Type B pancreatic cell (in vitro differentiated cells): ENCODE measurements around the gene CC2D1B. TPM values are rescaled to one million over a fixed set of nuclear protein-coding genes. Genes with fewer than 3 reads are reported as not detected.

ENCODE experiments used
- DNase-seq: peaks from one replicate; pipeline ENCODE4 v3.0.0; 2021; ENCODE audit warnings: mixed read lengths; ENCODE audit not compliant: unreplicated experiment; ENCODE audit errors: extremely low spot score
- H3K27ac Mint-ChIP-seq: 2 replicates; pipeline ENCODE4 v1.8.0; 2021; ENCODE audit warnings: mild to moderate bottlenecking, mixed read lengths
- H3K27me3 Mint-ChIP-seq: 2 replicates; pipeline ENCODE4 v1.8.0; 2021; ENCODE audit warnings: mixed read lengths
- H3K36me3 Mint-ChIP-seq: 2 replicates; pipeline ENCODE4 v1.8.0; 2021; ENCODE audit warnings: mixed read lengths
- H3K4me1 Mint-ChIP-seq: one replicate; pipeline ENCODE4 v1.8.0; 2021; ENCODE audit warnings: mixed read lengths; ENCODE audit not compliant: unreplicated experiment
- H3K4me3 Mint-ChIP-seq: 2 replicates; pipeline ENCODE4 v1.8.0; 2021; ENCODE audit warnings: mild to moderate bottlenecking, mixed read lengths
- H3K9me3 Mint-ChIP-seq: 2 replicates; pipeline ENCODE4 v1.8.0; 2021; ENCODE audit warnings: mixed read lengths
- total RNA-seq: library from RNA; stranded (reverse); gene quantifications from 2 replicates; pipeline ENCODE4 v1.2.1, GENCODE V29; 2021; ENCODE audit warnings: low replicate concordance
- TF ChIP-seq, protein P1 (sequence below): fragments of 200-600 bp; sonication (generic); conservative IDR thresholded peaks from 2 replicates; pipeline ENCODE4 v1.5.0; 2021; ENCODE audit warnings: antibody characterized with exemption, mild to moderate bottlenecking

Gene CC2D1B
- total RNA-seq, 1 donor from 2014 or later = 33.7 TPM

DNA sequence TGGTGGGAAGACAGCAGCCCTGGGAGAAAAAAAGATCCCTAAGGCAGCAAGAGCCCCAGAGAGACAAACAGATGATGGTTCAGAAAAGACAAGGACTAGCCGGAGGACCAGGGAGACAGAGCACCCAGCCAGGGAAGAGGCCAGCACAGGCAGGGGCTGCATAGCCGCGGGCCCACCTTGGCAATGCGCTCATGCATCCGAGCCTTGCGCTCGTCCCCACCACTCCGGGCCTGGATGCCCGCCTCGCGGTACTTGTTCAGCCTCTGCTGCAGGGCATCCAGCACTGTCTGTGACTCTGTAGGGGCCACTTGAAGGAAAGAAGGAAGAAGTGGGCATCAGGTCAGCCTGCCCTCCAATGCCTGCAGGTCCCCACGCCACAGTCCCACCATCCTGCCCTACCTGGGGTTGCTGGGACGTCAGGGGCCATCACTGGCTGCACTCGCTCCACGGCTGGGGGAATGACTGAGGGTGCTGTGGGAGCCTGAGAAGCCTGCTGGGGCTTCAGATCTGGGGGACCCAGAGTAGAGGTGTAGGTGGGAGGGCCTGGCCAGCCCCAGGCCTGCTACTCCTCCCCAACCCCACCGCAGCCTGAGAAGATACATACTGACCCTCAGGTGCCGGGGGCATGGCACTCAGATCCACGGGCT, 7.0 kb downstream of the CC2D1B start:
- Mint-ChIP-seq H3K4me1 (no peaks in the 10 kb centered on the region), H3K36me3 (peaks cover 13% of the 10 kb centered on the region), H3K4me3 (no peak overlapping the region), H3K9me3 (no peaks in the 10 kb centered on the region), H3K27ac (no peak overlapping the region), H3K27me3 (no peaks in the 10 kb centered on the region)
- TF ChIP-seq, protein P1, sequence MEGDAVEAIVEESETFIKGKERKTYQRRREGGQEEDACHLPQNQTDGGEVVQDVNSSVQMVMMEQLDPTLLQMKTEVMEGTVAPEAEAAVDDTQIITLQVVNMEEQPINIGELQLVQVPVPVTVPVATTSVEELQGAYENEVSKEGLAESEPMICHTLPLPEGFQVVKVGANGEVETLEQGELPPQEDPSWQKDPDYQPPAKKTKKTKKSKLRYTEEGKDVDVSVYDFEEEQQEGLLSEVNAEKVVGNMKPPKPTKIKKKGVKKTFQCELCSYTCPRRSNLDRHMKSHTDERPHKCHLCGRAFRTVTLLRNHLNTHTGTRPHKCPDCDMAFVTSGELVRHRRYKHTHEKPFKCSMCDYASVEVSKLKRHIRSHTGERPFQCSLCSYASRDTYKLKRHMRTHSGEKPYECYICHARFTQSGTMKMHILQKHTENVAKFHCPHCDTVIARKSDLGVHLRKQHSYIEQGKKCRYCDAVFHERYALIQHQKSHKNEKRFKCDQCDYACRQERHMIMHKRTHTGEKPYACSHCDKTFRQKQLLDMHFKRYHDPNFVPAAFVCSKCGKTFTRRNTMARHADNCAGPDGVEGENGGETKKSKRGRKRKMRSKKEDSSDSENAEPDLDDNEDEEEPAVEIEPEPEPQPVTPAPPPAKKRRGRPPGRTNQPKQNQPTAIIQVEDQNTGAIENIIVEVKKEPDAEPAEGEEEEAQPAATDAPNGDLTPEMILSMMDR = no peak
- DNase-seq = no peak

DNA sequence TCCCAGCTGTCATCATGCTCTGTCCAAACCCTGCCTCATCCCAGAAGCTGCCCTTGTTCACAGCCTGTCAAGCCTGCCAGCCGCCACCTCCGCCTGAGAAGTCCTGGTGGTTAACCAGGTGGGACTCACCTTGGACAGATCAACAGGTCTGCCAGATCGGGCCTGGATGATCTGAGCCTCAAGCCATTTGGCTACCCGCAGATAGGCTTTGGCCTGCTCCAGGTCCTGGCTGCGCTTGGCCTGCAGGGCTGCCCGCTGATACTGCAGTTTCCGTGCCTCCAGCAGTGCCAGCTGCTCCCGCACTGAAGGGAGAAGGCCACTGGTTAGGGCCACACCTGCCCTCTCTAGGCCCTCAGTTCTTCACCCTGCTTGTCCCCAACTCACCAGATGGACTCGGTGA, 8.6 kb downstream of the CC2D1B start:
- TF ChIP-seq, protein P1 = no peak
- no peak for DNase-seq
- no peaks in the 10 kb centered on the region for H3K9me3 Mint-ChIP-seq
- H3K27ac Mint-ChIP-seq = no peak overlapping the region
- no peak overlapping the region for H3K4me3 Mint-ChIP-seq
- no peaks in the 10 kb centered on the region for H3K4me1 Mint-ChIP-seq
- H3K36me3 Mint-ChIP-seq = peaks cover 20% of the 10 kb centered on the region
- no peaks in the 10 kb centered on the region for H3K27me3 Mint-ChIP-seq

DNA sequence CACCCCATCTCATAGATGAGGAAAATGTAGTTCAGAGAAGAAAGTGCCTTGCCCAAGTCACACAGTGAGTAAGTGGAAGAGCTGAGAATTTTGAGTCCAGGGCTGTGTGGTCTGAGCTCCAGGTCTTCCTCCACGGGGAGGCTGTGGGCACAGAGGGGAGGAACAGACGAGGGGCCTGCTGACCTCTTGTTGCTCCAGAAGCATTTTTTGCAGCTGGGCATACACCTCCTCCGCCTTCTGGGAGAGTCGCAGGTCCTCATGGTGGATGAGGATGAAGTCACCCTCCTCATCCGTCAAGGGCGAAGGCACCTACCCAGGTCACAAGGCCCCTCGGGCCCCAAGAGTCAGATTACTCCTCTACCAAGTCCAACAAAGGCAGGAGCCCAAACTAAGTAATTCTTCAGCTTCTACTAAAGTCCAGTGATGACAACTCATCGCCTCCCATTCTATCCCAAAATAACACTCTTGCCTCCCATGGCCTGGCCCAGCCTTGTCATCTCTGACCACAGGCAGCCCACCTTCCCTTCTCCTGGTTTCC, 9.1 kb downstream of the CC2D1B start:
- Mint-ChIP-seq H3K27ac (no peak overlapping the region), H3K4me1 (no peaks in the 10 kb centered on the region), H3K4me3 (no peak overlapping the region), H3K27me3 (no peaks in the 10 kb centered on the region), H3K9me3 (no peaks in the 10 kb centered on the region), H3K36me3 (peaks cover 20% of the 10 kb centered on the region)
- no peak for DNase-seq
- TF ChIP-seq, protein P1 = no peak

DNA sequence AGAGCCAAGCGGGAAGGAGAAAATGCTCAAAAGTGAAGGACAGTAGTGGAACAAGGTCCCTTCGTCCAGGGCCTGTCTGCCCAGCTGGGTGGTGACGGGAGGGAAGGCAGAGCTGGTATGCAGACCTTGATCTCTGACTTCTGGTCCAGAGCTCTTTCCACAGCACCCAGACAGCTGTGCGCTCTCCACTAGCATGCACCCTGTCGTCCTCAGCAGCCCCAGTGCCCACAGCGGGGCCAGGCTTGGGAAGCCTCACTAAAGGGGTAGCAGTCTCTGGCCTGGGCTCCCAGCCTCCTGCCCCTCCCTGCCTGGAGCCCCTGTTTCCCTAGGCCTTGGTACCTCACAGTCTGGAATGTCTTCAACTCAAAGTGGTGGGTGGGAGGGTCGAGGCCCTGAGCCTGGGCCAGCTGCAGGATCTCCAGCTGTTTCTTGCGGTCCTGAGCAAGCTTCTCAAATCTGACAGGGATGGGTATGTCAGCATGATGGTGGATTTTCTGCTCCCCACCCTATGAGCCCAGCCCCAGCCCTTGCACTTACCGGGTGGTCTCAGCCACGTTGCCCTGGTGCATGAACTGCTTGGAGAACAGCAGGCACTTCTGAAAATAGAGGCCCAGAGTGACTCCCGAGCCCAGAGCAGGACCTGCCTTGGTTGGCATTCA, 10.0 kb downstream of the CC2D1B start:
- Mint-ChIP-seq H3K27ac (peak overlapping the region; percentile 31), H3K36me3 (peaks cover 20% of the 10 kb centered on the region), H3K4me3 (no peak overlapping the region), H3K9me3 (no peaks in the 10 kb centered on the region), H3K27me3 (no peaks in the 10 kb centered on the region), H3K4me1 (no peaks in the 10 kb centered on the region)
- TF ChIP-seq, protein P1 = no peak
- no peak for DNase-seq

DNA sequence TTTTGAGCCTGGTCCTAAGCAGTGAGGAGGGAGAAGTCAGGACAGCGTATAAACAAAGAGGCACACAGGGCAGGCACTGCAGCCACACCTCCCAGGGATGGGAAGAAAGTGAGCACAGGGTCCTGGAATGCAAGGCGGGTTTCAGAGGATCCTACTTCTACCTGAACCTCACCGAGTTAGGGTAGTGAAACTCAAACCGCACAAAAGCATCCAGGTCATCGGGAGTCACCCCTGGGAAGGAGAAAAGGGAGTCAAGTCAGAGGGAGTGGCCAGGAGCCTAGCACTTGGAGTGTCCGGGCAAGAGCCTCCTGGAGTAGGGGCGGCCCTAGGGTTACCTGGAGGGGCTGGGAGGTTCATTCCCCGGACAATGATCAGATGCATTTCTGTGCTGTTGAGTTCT, 10.6 kb downstream of the CC2D1B start:
- H3K9me3 Mint-ChIP-seq = no peaks in the 10 kb centered on the region
- H3K27ac Mint-ChIP-seq = peak overlapping the region; percentile 31
- H3K4me1 Mint-ChIP-seq = no peaks in the 10 kb centered on the region
- H3K27me3 Mint-ChIP-seq = no peaks in the 10 kb centered on the region
- H3K36me3 Mint-ChIP-seq = peaks cover 20% of the 10 kb centered on the region
- no peak overlapping the region for H3K4me3 Mint-ChIP-seq
- no peak for DNase-seq
- TF ChIP-seq, protein P1 = no peak
